Fibroblast of skin of right biceps (primary cell): ENCODE results near the gene TRIM2.
"Not testable (repeated sequence)": the region's sequence is repeated elsewhere in the genome, so short reads cannot be mapped to it uniquely, and the experiment has no call there.

Source experiments
- DNase-seq: peaks from one replicate; pipeline ENCODE4 v3.0.0-alpha.2; 2013

TRIM2 gene

GRCh38 chr4:153204247-153204671 is at the start of gene TRIM2:
TSS of gene TRIM2 (plus strand) at chr4:153204443. CDS start at chr4:153204531, 88 bp downstream.
- peak; percentile 83 for DNase-seq

- no peak for DNase-seq
These were observed 48.6 kb upstream of the TRIM2 start for GRCh38 chr4:153155686-153156085.

GRCh38 chr4:153156263-153156662 is 48.0 kb upstream of the TRIM2 start:
- peak; percentile 66 for DNase-seq

- no peak for DNase-seq
These were observed 47.5 kb upstream of the TRIM2 start for GRCh38 chr4:153156721-153157120.

- DNase-seq, result peak; percentile 16
These were observed 45.2 kb upstream of the TRIM2 start for GRCh38 chr4:153159016-153159415.

- DNase-seq, result peak; percentile 91
These were observed 44.5 kb upstream of the TRIM2 start for GRCh38 chr4:153159728-153160221.

GRCh38 chr4:153160821-153161220 is 43.4 kb upstream of the TRIM2 start:
- no peak for DNase-seq

- peak; percentile 74 for DNase-seq
These were observed 42.8 kb upstream of the TRIM2 start for GRCh38 chr4:153161226-153161963.

- DNase-seq, result not testable (repeated sequence)
These were observed 39.0 kb upstream of the TRIM2 start for GRCh38 chr4:153165236-153165635.

GRCh38 chr4:153166716-153167501 is 37.3 kb upstream of the TRIM2 start:
- DNase-seq, result peak; percentile 37

- no peak for DNase-seq
These were observed 34.5 kb upstream of the TRIM2 start for GRCh38 chr4:153169776-153170175.

- DNase-seq, result no peak
These were observed 33.8 kb upstream of the TRIM2 start for GRCh38 chr4:153170407-153170806.

- DNase-seq, result no peak
These were observed 29.2 kb upstream of the TRIM2 start for GRCh38 chr4:153174821-153175567.

GRCh38 chr4:153176938-153177337 is 27.3 kb upstream of the TRIM2 start:
- DNase-seq, result no peak

- no peak for DNase-seq
These were observed 26.4 kb upstream of the TRIM2 start for GRCh38 chr4:153177841-153178240.

GRCh38 chr4:153179100-153179499 is 25.1 kb upstream of the TRIM2 start:
- DNase-seq, result no peak

GRCh38 chr4:153181293-153181692 is 22.9 kb upstream of the TRIM2 start:
- no peak for DNase-seq

GRCh38 chr4:153181700-153182099 is 22.5 kb upstream of the TRIM2 start:
- DNase-seq, result no peak

- no peak for DNase-seq
These were observed 21.1 kb upstream of the TRIM2 start for GRCh38 chr4:153183146-153183545.

GRCh38 chr4:153185331-153185852 is 18.9 kb upstream of the TRIM2 start:
- no peak for DNase-seq

GRCh38 chr4:153186046-153186728 is 18.1 kb upstream of the TRIM2 start:
- DNase-seq, result no peak
